Uterus (tissue), 2 donors: ENCODE data around the gene DENND2A.

Source experiments
- CTCF ChIP-seq, 4 experiments: fragments of 200-600 bp in 2 of 4; fragments of 450-650 bp in 2 of 4; sonication (generic) in 2 of 4; IDR thresholded peaks; one replicate each; pipeline ENCODE4 v1.5.1; 2016 to 2019; ENCODE audit warnings: antibody characterized with exemption in 4 of 4, mild to moderate bottlenecking in 2 of 4, moderate library complexity in 1 of 4
- POLR2A ChIP-seq, 2 donors: fragments of 450-650 bp; IDR thresholded peaks; one replicate each; pipeline ENCODE4 v1.6.1; 2016; ENCODE audit warnings: antibody characterized with exemption in 2 of 2, mild to moderate bottlenecking in 1 of 2, moderate library complexity in 1 of 2

- TF ChIP-seq CTCF (IDR thresholded peaks at IDR 0.05) (no peak), POLR2A (IDR thresholded peaks at IDR 0.05) (no peak)
Observed at GRCh38 chr7:140637400-140637799, 3.2 kb downstream of the DENND2A start.
